H1 (cell line): ENCODE measurements around the gene TRMT44. TPM values are rescaled to one million over a fixed set of nuclear protein-coding genes. Genes with fewer than 3 reads are reported as not detected.

Experiments
- EP300 ChIP-seq, 2 experiments: IDR thresholded peaks; 1 replicate in 1 of 2; 2 replicates in 1 of 2; pipeline ENCODE4 v1.6.1; 2011 to 2012; ENCODE audit warnings: low read depth in 2 of 2, low read length in 2 of 2, mild to moderate bottlenecking in 2 of 2, borderline replicate concordance in 1 of 2, inconsistent platforms in 1 of 2, moderate library complexity in 1 of 2
- polyA plus RNA-seq, 7 experiments: library from polyadenylated mRNA; depleted of rRNA in 3 of 7; stranded (reverse) in 5 of 7; unstranded in 2 of 7; fragments of >200 nt in 5 of 7; fragments of 200-250 nt in 2 of 7; gene quantifications; 1 replicate in 5 of 7; 2 replicates in 1 of 7; 4 replicates in 1 of 7; pipeline versions ENCODE4 v1.2.1 to v1.2.3, GENCODE V29; 2011 to 2013; ENCODE audit warnings: missing spikeins in 2 of 7, mixed read lengths in 2 of 7
- total RNA-seq: library from RNA; stranded (reverse); fragmentation: NEBNext Ultra II Directional; extraction: Animal tissue kit (Norgen Biotek cat#: 25700); gene quantifications from 2 replicates; pipeline ENCODE4 v1.2.1, GENCODE V29; 2021

TRMT44 gene
- total and polyA plus RNA-seq, 2 of the 8 experiments (the other 6 are each of a cell fraction or from before 2014, with no cell fraction given), result 8.6 to 23.9 TPM

- no peak for TF ChIP-seq EP300 (IDR thresholded peaks at IDR 0.05; ENCODE audit: borderline replicate concordance in 1 of 2, low read depth in 2 of 2, low read length in 2 of 2)
These were observed 26.2 kb upstream of the TRMT44 start (continued) for GRCh38 chr4:8414377-8414776.
